Activated naive CD8-positive, alpha-beta T cell treated with anti-CD3 and anti-CD28 coated beads, Interleukin-2, amount 10 ng/mL, durations not matched to agents 7 days and 5 days (primary cell): ENCODE data around the gene ITGA5. TPM values are rescaled to one million over a fixed set of nuclear protein-coding genes. Genes with fewer than 3 reads are reported as not detected.

Experiments used
- ATAC-seq: fragments of 150-1000 bp; cut with Tn5 transposase; one replicate; pipeline ENCODE4 v1.10.0; 2021; ENCODE audit warnings: low read depth, moderate library complexity
- POLR2A ChIA-PET: fragments of 350-600 bp; sonication (Branson Sonifier 250); formaldehyde crosslinking; loops from one replicate; lab custom pipeline; 2021; ENCODE audit warnings: antibody characterized with exemption; lab: Charles Lee
- DNase-seq: peaks from one replicate; pipeline ENCODE4 v3.0.0; 2021
- H3K27ac Mint-ChIP-seq: one replicate; pipeline ENCODE4 v1.8.0; 2022; ENCODE audit warnings: mild to moderate bottlenecking, mixed read lengths
- H3K27me3 Mint-ChIP-seq: one replicate; pipeline ENCODE4 v1.8.0; 2022; ENCODE audit warnings: mild to moderate bottlenecking, moderate library complexity, mixed read lengths
- H3K36me3 Mint-ChIP-seq: one replicate; pipeline ENCODE4 v1.8.0; 2021; ENCODE audit warnings: mild to moderate bottlenecking, mixed read lengths
- H3K4me1 Mint-ChIP-seq: one replicate; pipeline ENCODE4 v1.8.0; 2021; ENCODE audit warnings: mixed read lengths
- H3K4me3 Mint-ChIP-seq: one replicate; pipeline ENCODE4 v1.8.0; 2022; ENCODE audit warnings: mild to moderate bottlenecking, moderate library complexity, mixed read lengths
- H3K9me3 Mint-ChIP-seq: one replicate; pipeline ENCODE4 v1.8.0; 2021; ENCODE audit warnings: mixed read lengths
- total RNA-seq, 2 experiments: library from RNA; stranded (reverse); gene quantifications; one replicate each; pipeline ENCODE4 v1.2.3, GENCODE V29; 2021

Gene ITGA5
- total RNA-seq, 2 experiments from 2014 or later, result 84.5 to 90.6 TPM

GRCh38 chr12:54376596-54376995 lies 42.5 kb downstream of the ITGA5 start:
- peaks cover 5% of the 10 kb centered on the region for H3K27me3 Mint-ChIP-seq
- ATAC-seq (no peak), DNase-seq (no peak)
- peaks cover 17% of the 10 kb centered on the region for H3K4me1 Mint-ChIP-seq
- no peak overlapping the region for H3K4me3 Mint-ChIP-seq
- H3K9me3 Mint-ChIP-seq, result no peaks in the 10 kb centered on the region
- no peaks in the 10 kb centered on the region for H3K36me3 Mint-ChIP-seq
- POLR2A ChIA-PET, result no interaction called here
- no peak overlapping the region for H3K27ac Mint-ChIP-seq

DNA sequence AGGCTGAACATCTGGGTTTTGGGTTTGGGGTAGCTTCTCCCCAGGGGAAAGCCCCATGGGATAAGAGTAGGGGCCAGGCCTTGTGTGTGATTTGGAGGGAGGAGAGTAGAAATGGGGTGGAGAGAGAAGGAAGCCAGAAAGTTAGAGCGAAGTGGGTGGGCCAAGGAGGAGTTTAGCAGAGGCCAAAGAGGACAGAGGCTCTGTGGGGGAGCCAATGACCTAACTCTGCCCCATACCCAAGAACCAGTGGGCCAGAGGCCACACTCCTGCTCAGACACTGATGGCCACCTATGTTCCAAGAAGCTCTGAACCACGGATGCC lies 43.8 kb downstream of the ITGA5 start:
- DNase-seq (no peak), ATAC-seq (no peak)
- peaks cover 5% of the 10 kb centered on the region for H3K27me3 Mint-ChIP-seq
- peaks cover 20% of the 10 kb centered on the region for H3K4me1 Mint-ChIP-seq
- no peak overlapping the region for H3K4me3 Mint-ChIP-seq
- H3K27ac Mint-ChIP-seq, result no peak overlapping the region
- no peaks in the 10 kb centered on the region for H3K36me3 Mint-ChIP-seq
- POLR2A ChIA-PET, result interaction anchor here (0.5 kb wide), 1 partner anchor 115 kb away, joined by 6 read pairs; no protein-coding TSS in a partner anchor
- no peaks in the 10 kb centered on the region for H3K9me3 Mint-ChIP-seq

DNA sequence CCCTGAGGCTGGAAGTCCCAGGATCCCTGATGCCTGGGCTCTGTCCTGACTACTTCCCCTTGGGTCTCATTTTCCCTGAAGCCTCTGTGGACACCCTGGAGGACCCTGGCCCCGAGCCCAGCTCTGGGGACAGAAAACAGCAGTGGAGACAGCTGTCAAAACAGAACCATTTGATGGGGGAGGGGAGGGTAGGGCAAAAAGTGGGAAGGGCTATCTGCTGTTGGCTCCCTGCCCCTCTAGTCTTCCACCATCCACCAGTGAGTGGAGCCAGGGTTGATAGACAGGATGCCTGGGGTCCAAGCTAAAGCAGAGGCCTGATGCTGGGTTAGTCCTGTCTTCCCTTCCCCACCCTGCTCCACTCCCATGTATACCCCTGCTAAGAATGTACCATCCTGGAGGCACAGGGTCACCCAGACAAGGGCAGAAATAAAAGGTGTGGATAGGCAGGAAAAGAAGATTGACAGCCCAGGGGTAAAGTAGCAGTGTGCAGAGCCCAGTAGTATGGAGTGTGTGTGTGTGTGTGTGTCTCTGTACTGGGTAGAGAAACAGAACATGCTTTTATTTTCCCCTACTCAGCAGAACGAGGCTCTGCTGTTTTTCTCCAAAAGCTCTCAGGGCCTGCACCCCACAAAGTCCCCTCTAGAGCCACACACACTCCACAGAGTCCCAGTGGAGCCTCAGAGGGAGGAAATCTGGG lies 44.4 kb downstream of the ITGA5 start:
- H3K9me3 Mint-ChIP-seq, result no peaks in the 10 kb centered on the region
- ATAC-seq (no peak), DNase-seq (no peak)
- H3K27ac Mint-ChIP-seq, result no peak overlapping the region
- H3K4me1 Mint-ChIP-seq, result peaks cover 18% of the 10 kb centered on the region
- POLR2A ChIA-PET, result interaction anchor here (0.5 to 1.1 kb wide), 2 partner anchors 94 to 115 kb away, joined by 3 to 6 read pairs; partner anchors contain the start of gene HNRNPA1
- no peak overlapping the region for H3K4me3 Mint-ChIP-seq
- no peaks in the 10 kb centered on the region for H3K36me3 Mint-ChIP-seq
- peaks cover 5% of the 10 kb centered on the region for H3K27me3 Mint-ChIP-seq

- Mint-ChIP-seq H3K4me3 (no peak overlapping the region), H3K27ac (no peak overlapping the region), H3K4me1 (peaks cover 17% of the 10 kb centered on the region), H3K9me3 (no peaks in the 10 kb centered on the region), H3K27me3 (peaks cover 5% of the 10 kb centered on the region), H3K36me3 (no peaks in the 10 kb centered on the region)
- POLR2A ChIA-PET, result interaction anchor here (1.1 to 1.5 kb wide), 2 partner anchors 85 to 94 kb away, joined by 3 read pairs; partner anchors contain the start of gene HNRNPA1
- no peak for DNase-seq
- no peak for ATAC-seq
Observed at GRCh38 chr12:54373649-54374561, 45.2 kb downstream of the ITGA5 start.

- ATAC-seq, result no peak
- no peak for DNase-seq
- Mint-ChIP-seq H3K9me3 (no peaks in the 10 kb centered on the region), H3K4me1 (peaks cover 27% of the 10 kb centered on the region), H3K27me3 (peaks cover 2% of the 10 kb centered on the region), H3K36me3 (no peaks in the 10 kb centered on the region), H3K4me3 (no peak overlapping the region), H3K27ac (no peak overlapping the region)
- POLR2A ChIA-PET, result interaction anchor here (0.8 to 1.5 kb wide), 3 partner anchors 84 to 86 kb away, joined by 3 read pairs; no protein-coding TSS in a partner anchor
Observed at GRCh38 chr12:54372113-54372806, 46.8 kb downstream of the ITGA5 start.

DNA sequence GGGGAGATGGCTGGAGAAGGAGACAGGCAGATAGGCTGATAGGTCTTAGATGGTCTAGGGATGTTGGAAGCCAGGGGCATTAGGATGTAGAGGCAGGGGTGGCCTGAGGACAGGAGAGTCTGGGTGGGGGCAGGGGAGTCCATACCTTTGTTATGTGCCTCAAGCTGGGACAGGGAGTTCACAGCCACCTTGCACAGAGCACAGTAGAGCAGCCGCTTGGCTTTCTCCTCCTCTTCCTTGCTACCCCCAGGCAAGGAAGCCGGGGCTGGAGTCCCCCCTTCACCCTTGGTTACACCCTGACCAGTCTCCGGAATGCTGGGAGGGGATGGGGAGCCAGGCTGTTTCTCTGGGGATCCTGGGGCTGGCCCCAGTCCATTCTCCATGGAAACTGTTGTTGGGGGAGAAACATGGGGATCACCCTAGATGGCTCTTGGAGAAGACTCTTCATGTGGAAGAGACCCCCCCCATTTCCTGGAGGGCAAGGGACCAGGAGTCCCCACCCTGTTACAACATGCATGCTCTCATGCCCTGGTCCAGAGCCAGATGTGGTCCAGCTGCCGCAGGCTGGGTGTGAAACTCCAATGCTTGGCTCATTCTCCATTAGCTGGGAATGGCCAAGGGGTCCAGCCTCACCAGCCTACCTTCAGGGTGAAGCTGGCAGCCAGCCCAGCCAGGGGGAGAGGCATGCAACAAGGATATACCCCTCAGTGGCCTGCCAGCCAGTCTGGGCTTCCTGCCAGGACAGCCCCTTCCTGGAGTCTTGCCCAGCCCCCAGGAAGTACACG lies 47.5 kb downstream of the ITGA5 start:
- ATAC-seq (no peak), DNase-seq (no peak)
- H3K4me3 Mint-ChIP-seq, result no peak overlapping the region
- H3K36me3 Mint-ChIP-seq, result no peaks in the 10 kb centered on the region
- peaks cover 2% of the 10 kb centered on the region for H3K27me3 Mint-ChIP-seq
- POLR2A ChIA-PET, result interaction anchor here (1.0 kb wide), 1 partner anchor 84 kb away, joined by 3 read pairs; no protein-coding TSS in a partner anchor
- no peaks in the 10 kb centered on the region for H3K9me3 Mint-ChIP-seq
- H3K4me1 Mint-ChIP-seq, result peaks cover 28% of the 10 kb centered on the region
- H3K27ac Mint-ChIP-seq, result peak overlapping the region; percentile 28

GRCh38 chr12:54370171-54370730 lies 48.8 kb downstream of the ITGA5 start:
- H3K27ac Mint-ChIP-seq, result no peak overlapping the region
- H3K36me3 Mint-ChIP-seq, result no peaks in the 10 kb centered on the region
- H3K4me1 Mint-ChIP-seq, result peaks cover 28% of the 10 kb centered on the region
- H3K9me3 Mint-ChIP-seq, result no peaks in the 10 kb centered on the region
- peaks cover 2% of the 10 kb centered on the region for H3K27me3 Mint-ChIP-seq
- POLR2A ChIA-PET, result interaction anchor here (0.9 to 1.3 kb wide), 2 partner anchors 8 to 9 kb away, joined by 3 to 4 read pairs; no protein-coding TSS in a partner anchor
- H3K4me3 Mint-ChIP-seq, result no peak overlapping the region
- DNase-seq, result no peak
- ATAC-seq, result no peak

DNA sequence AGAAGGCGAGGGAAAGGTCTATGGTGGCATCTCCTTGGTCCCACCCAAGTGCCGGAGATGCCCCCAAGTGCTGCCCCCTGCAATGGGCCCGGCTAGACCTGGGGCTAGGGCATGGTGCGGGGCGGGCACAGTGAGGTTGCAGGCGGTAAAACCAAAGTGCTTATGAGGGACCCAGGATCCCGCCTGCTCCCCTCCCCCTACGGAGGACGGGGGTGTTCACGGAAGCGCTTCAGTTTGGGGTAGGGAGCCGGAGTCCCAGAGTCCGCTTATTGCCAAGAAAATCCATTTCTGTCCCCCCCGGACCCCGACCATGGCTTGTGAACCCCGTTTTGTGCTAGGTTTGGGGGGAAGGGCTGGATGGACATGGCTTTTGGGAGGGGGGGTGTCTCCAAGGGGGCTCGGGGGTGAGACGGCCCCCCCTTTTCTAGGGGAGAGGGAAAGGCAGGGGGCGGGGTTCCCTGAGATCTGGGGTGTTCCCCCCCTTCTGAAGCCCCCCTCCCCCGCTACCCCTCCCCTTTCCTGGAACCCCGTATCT lies 49.4 kb downstream of the ITGA5 start:
- no peaks in the 10 kb centered on the region for H3K36me3 Mint-ChIP-seq
- peaks cover 32% of the 10 kb centered on the region for H3K4me1 Mint-ChIP-seq
- H3K27me3 Mint-ChIP-seq, result peaks cover 2% of the 10 kb centered on the region
- H3K9me3 Mint-ChIP-seq, result no peaks in the 10 kb centered on the region
- H3K27ac Mint-ChIP-seq, result no peak overlapping the region
- ATAC-seq (no peak), DNase-seq (no peak)
- POLR2A ChIA-PET, result interaction anchor here (1.3 kb wide), 1 partner anchor 10 kb away, joined by 4 read pairs; no protein-coding TSS in a partner anchor
- no peak overlapping the region for H3K4me3 Mint-ChIP-seq

DNA sequence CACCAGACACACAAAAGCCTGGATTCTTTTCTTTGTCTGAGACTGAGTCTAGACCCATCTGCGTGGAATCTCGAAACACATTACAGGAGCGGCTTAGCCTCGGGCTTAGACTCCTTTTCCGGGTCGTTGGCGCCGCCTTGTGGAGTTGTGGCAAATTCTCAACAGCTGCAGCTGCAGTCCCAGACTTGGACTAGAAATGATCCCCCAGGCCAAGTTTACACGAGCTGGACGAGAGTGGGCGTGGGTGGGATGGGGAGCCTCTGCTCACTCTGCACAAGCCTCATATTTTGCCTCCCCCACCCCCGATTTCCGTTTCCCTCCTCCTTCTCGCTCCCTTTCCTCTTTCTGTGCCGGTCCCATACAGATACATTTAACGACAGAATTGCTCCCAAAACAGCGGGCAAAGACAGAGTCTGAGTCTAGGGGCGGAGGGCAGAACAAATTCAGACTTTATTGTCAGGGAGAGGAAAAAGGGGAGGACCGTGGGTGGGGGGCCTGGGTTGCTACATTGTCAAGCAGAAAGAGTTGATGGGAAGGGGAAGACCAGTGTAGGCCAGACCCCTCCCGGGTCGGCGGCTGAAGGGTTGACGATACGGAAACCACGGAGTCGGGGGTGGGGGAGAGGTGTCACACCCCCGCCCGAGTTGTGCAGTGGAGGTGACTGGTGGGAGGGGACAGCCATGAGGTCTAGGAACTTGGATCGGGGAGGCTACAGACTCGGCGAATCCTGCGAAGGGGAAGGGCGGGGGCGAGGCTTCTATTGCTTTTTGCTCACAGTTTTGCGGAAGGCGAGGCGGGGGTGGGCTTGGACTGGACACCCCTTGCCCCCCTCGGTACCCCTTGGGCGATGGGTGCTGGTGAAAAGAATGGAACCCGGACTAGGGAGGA lies 50.1 kb downstream of the ITGA5 start:
- no peak overlapping the region for H3K27ac Mint-ChIP-seq
- POLR2A ChIA-PET, result interaction anchor here (1.1 to 1.2 kb wide), 3 partner anchors 33 to 88 kb away, joined by 3 to 4 read pairs (median 4); partner anchors contain the start of gene HNRNPA1

GRCh38 chr12:54368025-54368708 lies 50.9 kb downstream of the ITGA5 start:
- H3K4me1 Mint-ChIP-seq, result peaks cover 42% of the 10 kb centered on the region
- POLR2A ChIA-PET, result interaction anchor here (0.5 to 1.2 kb wide), 4 partner anchors 32 to 87 kb away, joined by 3 to 4 read pairs (median 4); partner anchors contain the start of gene HNRNPA1

More for the DNA sequence above, 50.1 kb downstream of the ITGA5 start:
- H3K9me3 Mint-ChIP-seq, result no peaks in the 10 kb centered on the region
- ATAC-seq (peak; percentile 82), DNase-seq (peak; percentile 91)
- H3K4me3 Mint-ChIP-seq, result peak overlapping the region; percentile 1
- no peaks in the 10 kb centered on the region for H3K36me3 Mint-ChIP-seq
- peaks cover 38% of the 10 kb centered on the region for H3K4me1 Mint-ChIP-seq
- peaks cover 2% of the 10 kb centered on the region for H3K27me3 Mint-ChIP-seq

GRCh38 chr12:54364413-54364812 lies 54.7 kb downstream of the ITGA5 start, which contains the start of gene GPR84:
GPR84 (minus strand) TSS chr12:54364486; CDS start chr12:54363851, 635 bp downstream.
- POLR2A ChIA-PET, result no interaction called here
- peak within 1 kb of the TSS; percentile 86 for H3K27ac Mint-ChIP-seq
- peak within 1 kb of the TSS; percentile 76 for H3K4me3 Mint-ChIP-seq
- peaks cover 43% of the 10 kb centered on the region for H3K4me1 Mint-ChIP-seq
- no peaks in the 10 kb centered on the region for H3K9me3 Mint-ChIP-seq
- ATAC-seq, result peak; percentile 64
- peaks cover 2% of the 10 kb centered on the region for H3K27me3 Mint-ChIP-seq
- no peak for DNase-seq
- H3K36me3 Mint-ChIP-seq, result no peaks in the 10 kb centered on the region

More at GRCh38 chr12:54368025-54368708, 50.9 kb downstream of the ITGA5 start:
- DNase-seq (no peak), ATAC-seq (no peak)
- H3K4me3 Mint-ChIP-seq, result peak overlapping the region; percentile 1
- peaks cover 2% of the 10 kb centered on the region for H3K27me3 Mint-ChIP-seq
- no peaks in the 10 kb centered on the region for H3K9me3 Mint-ChIP-seq
- H3K36me3 Mint-ChIP-seq, result no peaks in the 10 kb centered on the region
- no peak overlapping the region for H3K27ac Mint-ChIP-seq
